Thyroid gland (tissue), 4 donors: ENCODE data around the gene CCBE1. TPM values are rescaled to one million over a fixed set of nuclear protein-coding genes. Genes with fewer than 3 reads are reported as not detected.

Experiments used
- DNase-seq, 2 donors: peaks; one replicate each; pipeline ENCODE4 v3.0.0-alpha.2; 2019
- H3K27ac ChIP-seq, 3 donors: fragments of 200-600 bp; sonication (generic); 1 replicate in 2 of 3; 2 replicates in 1 of 3; pipeline ENCODE4 v1.5.1; 2016 to 2019; ENCODE audit warnings: mild to moderate bottlenecking in 1 of 3, moderate library complexity in 1 of 3
- H3K27me3 ChIP-seq: fragments of 200-600 bp; sonication (generic); one replicate; pipeline ENCODE4 v1.5.1; 2019
- H3K36me3 ChIP-seq, 2 donors: fragments of 200-600 bp; sonication (generic); one replicate each; pipeline ENCODE4 v1.5.1; 2016 to 2019
- H3K4me1 ChIP-seq, 2 donors: fragments of 200-600 bp; sonication (generic); one replicate each; pipeline ENCODE4 v1.5.1; 2017 to 2019
- H3K4me3 ChIP-seq, 3 donors: fragments of 200-600 bp; sonication (generic); replicated peaks in 1 of 3; 1 replicate in 2 of 3; 2 replicates in 1 of 3; pipeline ENCODE4 v1.5.1; 2016; ENCODE audit warnings: mild to moderate bottlenecking in 1 of 3
- H3K9me3 ChIP-seq: fragments of 200-600 bp; sonication (generic); one replicate; pipeline ENCODE4 v1.5.1; 2017
- CTCF ChIP-seq, 6 experiments: fragments of 200-600 bp in 3 of 6; fragments of 450-650 bp in 3 of 6; sonication (generic) in 3 of 6; IDR thresholded peaks; one replicate each; pipeline ENCODE4 v1.5.1; 2016 to 2019; ENCODE audit warnings: antibody characterized with exemption in 6 of 6, mild to moderate bottlenecking in 2 of 6, inconsistent platforms in 1 of 6, moderate library complexity in 1 of 6
- POLR2A ChIP-seq, 2 donors: fragments of 450-650 bp; IDR thresholded peaks; one replicate each; pipeline ENCODE4 v1.6.1; 2017; ENCODE audit warnings: antibody characterized with exemption in 2 of 2, mild to moderate bottlenecking in 2 of 2, moderate library complexity in 1 of 2
- WGBS, 2 donors: methylation state at CpG; one replicate each; pipeline ENCODE4 v1.1.5; 2017; 5-methylcytosine and 5-hydroxymethylcytosine counted together
- intact Hi-C: fragments of 100-400 bp; cut with DNase I; formaldehyde crosslinking; loops from one replicate; pipeline ENCODE4 v1.15.1; 2023
- total RNA-seq, 4 donors: library from RNA; depleted of rRNA; stranded (reverse); fragments of >200 nt; gene quantifications; one replicate each; pipeline ENCODE4 v1.2.3, GENCODE V29; 2016

The CCBE1 gene
- total RNA-seq, 4 donors from 2014 or later = 0.34 to 9.0 (median 1.1) TPM

- WGBS, 2 donors = 52 to 63% methylated on average over 7 of the region's 7 CpGs
- Histone ChIP-seq H3K27me3 (no peaks in the 10 kb centered on the region), H3K27ac (no peak overlapping the region), H3K4me1 (no peaks in the 10 kb centered on the region), H3K9me3 (no peaks in the 10 kb centered on the region), H3K36me3 (no peaks in the 10 kb centered on the region), H3K4me3 (no peak overlapping the region)
- intact Hi-C loops = no loop called here
- TF ChIP-seq CTCF (IDR thresholded peaks at IDR 0.05) (no peak), POLR2A (IDR thresholded peaks at IDR 0.05) (no peak)
- DNase-seq = no peak
Measured at GRCh38 chr18:59453468-59453961, 243.7 kb downstream of the CCBE1 start.

DNA sequence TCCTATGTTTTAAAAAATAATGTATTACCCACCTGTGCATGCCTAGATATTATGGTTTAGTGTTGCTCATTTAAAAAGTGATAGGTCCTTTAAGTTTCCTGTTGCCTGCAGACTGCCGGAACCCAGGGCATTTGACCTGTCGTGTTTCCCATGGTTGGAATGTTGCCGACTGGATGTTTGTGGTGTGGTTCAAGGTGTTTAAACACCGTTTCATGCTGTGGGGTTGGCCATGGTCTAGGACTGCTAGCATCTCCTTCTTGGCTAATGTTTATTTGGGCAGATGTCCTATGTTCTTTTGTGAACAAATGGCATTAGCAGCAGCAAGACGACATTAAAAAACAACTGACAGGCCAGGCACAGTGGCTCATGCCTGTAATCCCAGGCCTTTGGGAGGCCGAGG lies 245.3 kb downstream of the CCBE1 start:
- no peaks in the 10 kb centered on the region for H3K9me3 ChIP-seq
- TF ChIP-seq POLR2A (IDR thresholded peaks at IDR 0.05) (no peak), CTCF (IDR thresholded peaks at IDR 0.05) (no peak)
- H3K27ac ChIP-seq = no peak overlapping the region
- no peak for DNase-seq
- 83 to 84% methylated on average over 6 of the region's 6 CpGs for WGBS, 2 donors
- no peaks in the 10 kb centered on the region for H3K4me1 ChIP-seq
- no peaks in the 10 kb centered on the region for H3K36me3 ChIP-seq
- no peak overlapping the region for H3K4me3 ChIP-seq
- H3K27me3 ChIP-seq = no peaks in the 10 kb centered on the region
- intact Hi-C loops = no loop called here

DNA sequence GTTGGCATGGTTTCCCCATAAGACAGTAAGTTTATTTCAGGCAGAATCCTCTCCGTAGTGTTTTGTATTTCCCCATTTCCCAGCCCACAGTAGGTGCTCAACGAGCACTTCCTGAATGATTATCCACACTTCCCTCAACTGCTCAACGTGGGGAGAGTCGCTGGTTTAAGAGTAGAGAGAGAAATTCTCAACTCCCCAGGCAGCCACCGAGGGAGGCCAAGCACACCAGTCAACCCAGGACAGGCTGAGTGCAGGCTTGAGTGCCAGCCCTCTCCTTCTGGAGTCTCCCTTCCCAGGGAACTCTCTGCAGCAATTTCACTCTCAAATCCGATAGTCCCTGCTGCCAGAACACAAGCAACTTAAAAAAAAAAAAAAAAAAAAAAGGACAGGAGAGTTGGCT lies 246.2 kb downstream of the CCBE1 start:
- H3K27ac ChIP-seq = no peak overlapping the region
- no peaks in the 10 kb centered on the region for H3K27me3 ChIP-seq
- H3K4me3 ChIP-seq = no peak overlapping the region
- H3K36me3 ChIP-seq = no peaks in the 10 kb centered on the region
- TF ChIP-seq POLR2A (IDR thresholded peaks at IDR 0.05) (no peak), CTCF (IDR thresholded peaks at IDR 0.05) (no peak)
- no peaks in the 10 kb centered on the region for H3K9me3 ChIP-seq
- intact Hi-C loops = no loop called here
- H3K4me1 ChIP-seq = no peaks in the 10 kb centered on the region
- WGBS, 2 donors = 39 to 66% methylated on average over 5 to 6 of the region's 6 CpGs
- no peak for DNase-seq

- intact Hi-C loops = no loop called here
- no peaks in the 10 kb centered on the region for H3K36me3 ChIP-seq
- WGBS, 2 donors = 86 to 89% methylated on average over 4 of the region's 4 CpGs
- H3K4me3 ChIP-seq = no peak overlapping the region
- H3K27me3 ChIP-seq = no peaks in the 10 kb centered on the region
- no peak for DNase-seq
- no peaks in the 10 kb centered on the region for H3K9me3 ChIP-seq
- H3K27ac ChIP-seq = no peak overlapping the region
- no peaks in the 10 kb centered on the region for H3K4me1 ChIP-seq
- TF ChIP-seq CTCF (IDR thresholded peaks at IDR 0.05) (no peak), POLR2A (IDR thresholded peaks at IDR 0.05) (no peak)
Measured at GRCh38 chr18:59448546-59448945, 248.7 kb downstream of the CCBE1 start.

DNA sequence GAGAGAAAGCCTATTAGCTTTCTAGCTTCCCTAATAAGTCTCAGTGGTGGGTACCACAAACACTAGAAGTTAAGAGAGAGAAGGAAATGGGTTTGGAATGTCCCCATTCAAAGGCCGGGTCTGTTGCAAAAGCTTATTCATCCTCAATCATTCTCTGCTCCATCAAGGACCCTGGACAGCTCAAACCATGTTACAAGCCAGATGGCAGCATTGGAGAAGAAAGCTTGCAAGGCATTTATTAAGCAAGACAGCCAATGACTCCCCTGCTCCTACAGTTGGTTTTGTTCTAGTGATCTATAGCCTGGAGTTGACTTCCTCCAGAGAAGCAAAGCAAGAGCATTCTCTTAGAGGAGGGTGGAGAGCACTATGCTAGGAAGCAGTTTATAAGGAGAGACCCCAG lies 251.2 kb downstream of the CCBE1 start:
- no peaks in the 10 kb centered on the region for H3K27me3 ChIP-seq
- WGBS, 2 donors = 0 to 24% methylated on average over 1 of the region's 1 CpG
- no peak overlapping the region for H3K27ac ChIP-seq
- TF ChIP-seq CTCF (IDR thresholded peaks at IDR 0.05) (no peak), POLR2A (IDR thresholded peaks at IDR 0.05) (no peak)
- H3K36me3 ChIP-seq = no peaks in the 10 kb centered on the region
- DNase-seq = no peak
- intact Hi-C loops = no loop called here
- no peaks in the 10 kb centered on the region for H3K4me1 ChIP-seq
- H3K4me3 ChIP-seq = no peak overlapping the region
- no peaks in the 10 kb centered on the region for H3K9me3 ChIP-seq
